Right forelimb (tissue), 1 donor: ENCODE results near the gene C1QTNF2.
"Not testable (repeated sequence)": the region's sequence is repeated elsewhere in the genome, so short reads cannot be mapped to it uniquely, and the experiment has no call there.

Experiments
- DNase-seq: peaks from one replicate; pipeline ENCODE4 v3.0.0-alpha.2; 2018

Gene C1QTNF2

DNA sequence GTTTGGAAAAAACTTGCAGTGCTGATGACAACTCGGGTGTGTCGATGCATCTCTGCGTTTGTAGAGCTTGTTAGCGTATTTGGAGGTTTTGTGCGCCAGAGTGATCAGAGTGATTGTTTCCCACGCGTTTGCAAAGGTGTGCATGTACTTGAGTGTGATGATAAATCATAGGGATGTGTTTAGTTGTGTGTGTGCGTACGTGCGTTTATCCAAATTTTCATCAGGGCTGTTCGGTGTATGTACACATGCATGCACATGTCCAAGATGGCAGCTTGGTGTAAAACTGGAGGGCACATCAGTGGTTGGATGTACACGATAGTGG, 248 bp upstream of the C1QTNF2 start:
- no peak for DNase-seq

- DNase-seq, result peak; percentile 46
Measured at GRCh38 chr5:160367885-160368284, 2.5 kb downstream of the C1QTNF2 start.

DNA sequence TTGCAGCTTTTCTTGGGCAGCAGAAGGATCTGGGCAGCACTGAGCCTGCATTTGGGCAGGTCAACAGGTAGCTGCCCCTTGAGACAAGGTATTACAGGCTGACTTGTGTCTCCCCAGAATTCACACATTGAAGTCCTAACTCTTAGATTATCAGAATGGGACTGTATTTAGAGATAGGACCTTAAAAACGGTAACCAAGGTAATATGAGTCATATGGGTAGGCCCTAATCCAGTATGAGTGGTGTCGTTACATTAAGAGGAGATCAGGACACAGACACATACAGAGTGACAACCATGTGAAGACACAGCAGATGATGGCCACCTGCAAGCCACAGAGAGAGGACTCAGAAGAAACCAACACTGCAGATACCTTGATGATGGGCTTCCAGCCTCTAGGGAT, 3.2 kb downstream of the C1QTNF2 start:
- DNase-seq, result no peak

DNA sequence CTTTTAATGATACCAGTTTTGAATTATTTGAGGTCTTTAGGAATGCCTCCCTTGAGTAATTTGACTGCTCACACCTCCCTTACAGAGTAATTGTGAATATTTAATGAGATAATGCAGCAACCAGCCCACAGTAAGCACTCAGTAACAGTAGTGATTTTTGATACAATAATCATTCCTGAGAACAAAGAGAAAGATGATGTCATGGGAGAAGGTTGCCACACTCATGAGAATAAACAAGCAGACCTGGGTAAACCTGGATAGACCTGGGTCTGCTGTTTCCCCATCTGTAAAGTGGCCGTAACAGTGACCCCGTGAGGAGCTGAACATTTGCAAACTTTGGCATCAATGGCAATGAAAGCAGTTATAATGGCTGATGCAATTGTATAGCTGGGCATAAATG, 4.2 kb downstream of the C1QTNF2 start:
- DNase-seq, result no peak

- peak; percentile 72 for DNase-seq
Measured at GRCh38 chr5:160363660-160364395, 6.6 kb downstream of the C1QTNF2 start.

GRCh38 chr5:160363211-160363610, 7.2 kb downstream of the C1QTNF2 start:
- peak; percentile 74 for DNase-seq

DNA sequence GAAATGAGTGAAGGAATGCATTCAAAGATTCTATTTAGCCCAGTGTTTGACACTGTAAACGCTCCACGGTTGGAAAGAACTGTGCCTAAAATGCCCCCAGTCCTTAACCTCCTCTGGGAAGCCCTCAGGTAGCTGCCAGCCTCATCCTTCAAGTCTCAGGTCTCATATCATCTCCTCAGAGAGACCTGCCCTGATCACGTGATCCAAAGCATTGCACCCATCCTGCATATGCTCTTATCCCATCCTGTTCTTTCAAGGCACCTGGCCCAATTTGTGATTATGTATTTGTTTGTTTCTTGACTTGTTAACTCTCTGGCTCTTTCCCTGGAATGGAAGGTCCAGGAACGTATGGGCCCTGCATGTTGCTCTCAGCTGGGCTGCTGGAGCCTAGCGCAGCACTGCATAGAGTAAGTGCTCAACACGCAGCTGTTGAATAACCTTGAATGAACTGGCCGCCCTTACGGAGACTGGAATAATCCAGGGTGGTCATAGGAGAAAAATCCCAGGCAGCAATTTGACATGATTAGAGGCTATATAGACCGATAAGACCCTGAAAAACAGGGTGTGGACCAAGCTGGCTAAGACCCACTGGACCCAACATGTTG, 8.7 kb downstream of the C1QTNF2 start:
- DNase-seq, result peak; percentile 30

- no peak for DNase-seq
Measured at GRCh38 chr5:160360310-160360709, 10.1 kb downstream of the C1QTNF2 start.

GRCh38 chr5:160359816-160360215, 10.6 kb downstream of the C1QTNF2 start:
- DNase-seq, result peak; percentile 48

DNA sequence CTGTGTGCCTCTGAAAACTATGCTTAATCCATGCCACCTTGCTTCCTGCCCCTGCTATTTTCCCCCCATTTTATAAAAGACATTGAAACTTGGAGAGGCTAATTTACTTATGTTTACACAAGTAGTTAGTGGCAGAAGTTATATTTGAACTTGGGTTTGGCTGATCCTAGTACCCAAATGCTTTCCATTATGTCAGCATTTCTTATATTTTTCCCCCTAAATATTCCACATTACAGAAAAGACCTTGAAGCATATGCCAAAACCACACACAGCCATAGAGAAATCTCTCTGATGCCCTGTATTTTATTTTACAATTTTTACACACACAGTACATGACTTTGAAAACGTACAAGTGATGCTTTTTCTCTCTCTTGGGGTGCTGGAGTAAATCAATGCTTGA, 11.2 kb downstream of the C1QTNF2 start:
- DNase-seq, result no peak

- peak; percentile 84 for DNase-seq
Measured at GRCh38 chr5:160357861-160358411, 12.5 kb downstream of the C1QTNF2 start.

DNA sequence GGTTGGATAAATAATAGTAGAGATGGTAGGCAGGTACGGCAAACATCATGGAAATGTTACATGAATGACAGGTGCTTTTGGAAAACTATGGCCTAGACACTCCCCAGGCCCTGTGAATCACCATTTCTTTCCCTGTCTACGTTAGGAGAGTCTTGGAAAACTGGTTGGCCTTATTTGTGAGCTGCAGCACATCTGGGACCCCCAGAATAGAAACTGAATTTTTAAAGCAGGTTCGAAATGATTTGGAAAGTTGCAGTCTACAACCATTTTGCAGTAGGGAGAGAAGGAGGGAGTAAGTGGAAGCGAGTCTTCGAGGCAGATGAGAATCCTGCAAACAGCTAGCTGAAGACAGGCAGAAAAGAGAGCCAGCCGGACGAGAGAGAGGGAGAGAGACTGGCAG, 13.0 kb downstream of the C1QTNF2 start:
- peak; percentile 40 for DNase-seq

- peak; percentile 59 for DNase-seq
Measured at GRCh38 chr5:160356550-160357347, 13.7 kb downstream of the C1QTNF2 start.

- no peak for DNase-seq
Measured at GRCh38 chr5:160354666-160355065, 15.8 kb downstream of the C1QTNF2 start.

GRCh38 chr5:160353379-160353778, 17.0 kb downstream of the C1QTNF2 start:
- peak; percentile 44 for DNase-seq

DNA sequence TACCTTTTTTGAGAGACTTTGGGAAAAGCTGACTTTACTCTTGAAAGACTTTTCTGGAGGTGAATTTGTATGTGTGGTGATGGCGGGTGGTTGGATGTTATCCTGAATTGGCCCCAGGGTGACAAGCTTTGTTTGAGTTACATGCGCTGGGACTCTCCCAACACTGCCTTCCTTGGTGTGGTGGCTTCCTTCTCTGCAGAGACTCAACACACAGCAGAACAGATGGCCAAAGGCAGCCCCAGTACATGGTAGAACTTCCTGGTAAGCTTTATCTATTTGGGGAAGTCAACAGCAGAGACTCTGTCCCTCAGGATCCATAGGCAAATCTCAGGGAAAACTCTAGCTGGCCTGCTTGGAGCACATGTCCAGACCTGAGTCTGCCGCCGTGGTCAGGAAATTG, 18.1 kb downstream of the C1QTNF2 start:
- peak; percentile 1 for DNase-seq

DNA sequence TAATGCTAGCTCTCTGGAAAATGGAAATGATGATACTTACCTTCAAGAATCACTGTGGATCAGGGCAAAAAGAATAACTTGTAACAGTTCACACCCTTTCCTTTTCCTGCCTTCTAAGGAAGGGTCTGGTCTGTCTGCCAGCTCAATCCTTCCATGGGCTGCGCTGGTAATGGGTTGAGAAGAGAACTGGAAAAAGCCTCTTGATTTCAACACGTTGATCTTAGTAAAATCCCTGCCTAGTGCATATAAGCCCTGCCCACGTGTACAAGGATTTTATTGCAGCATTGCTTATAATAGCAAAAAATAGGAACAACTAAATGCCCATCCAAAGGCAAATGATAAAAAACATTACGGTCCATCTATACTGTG, 20.5 kb downstream of the C1QTNF2 start:
- no peak for DNase-seq

- DNase-seq, result no peak
Measured at GRCh38 chr5:160349249-160349934, 21.0 kb downstream of the C1QTNF2 start.

- DNase-seq, result no peak
Measured at GRCh38 chr5:160348080-160348479, 22.3 kb downstream of the C1QTNF2 start.

DNA sequence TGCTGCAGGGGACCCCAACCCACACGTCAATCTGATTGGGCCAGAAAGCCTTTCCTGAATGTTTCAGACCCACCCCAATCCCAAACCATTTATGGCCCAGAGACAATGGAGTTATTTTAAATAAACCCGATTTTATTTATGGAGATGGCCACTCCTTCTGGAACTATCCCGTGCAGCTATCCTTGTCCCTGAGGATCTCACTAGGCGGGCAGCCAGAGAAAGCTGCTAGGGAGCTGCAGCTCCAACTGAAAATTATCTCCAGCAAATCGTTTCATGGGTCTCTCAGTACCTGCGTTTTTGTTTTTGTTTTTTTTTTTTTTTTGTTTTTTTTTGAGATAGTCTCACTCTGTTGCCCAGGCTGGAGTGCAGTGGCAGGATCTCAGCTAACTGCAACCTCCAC, 23.0 kb downstream of the C1QTNF2 start:
- no peak for DNase-seq

GRCh38 chr5:160342413-160342941, 27.9 kb downstream of the C1QTNF2 start:
- no peak for DNase-seq

DNA sequence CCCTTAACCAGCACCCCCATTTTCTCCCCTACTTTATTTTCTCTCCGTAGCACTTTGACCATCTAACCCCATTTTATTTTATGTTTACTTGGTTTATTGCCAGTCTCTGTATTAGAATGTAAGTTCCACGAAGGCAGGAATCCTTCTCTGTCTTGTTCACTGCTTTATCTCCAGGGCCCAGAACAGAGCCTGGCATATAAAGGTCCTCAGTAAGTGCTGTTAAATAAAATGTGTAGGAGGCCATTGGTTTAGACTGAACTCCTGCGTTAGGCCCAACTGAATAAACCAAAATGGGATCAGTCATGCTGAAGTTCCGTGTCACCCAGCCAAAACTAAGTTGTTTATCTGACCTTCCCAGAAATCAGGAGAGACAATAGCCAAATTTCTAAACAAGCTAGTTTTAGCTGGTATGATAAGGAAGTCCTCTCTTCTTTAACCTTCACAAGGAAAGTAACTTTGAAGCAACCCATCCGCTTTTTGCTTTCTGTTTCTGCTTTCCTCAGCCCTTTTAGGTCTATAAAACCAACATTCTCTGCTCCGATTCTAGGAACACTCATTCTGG, 29.0 kb downstream of the C1QTNF2 start:
- DNase-seq, result no peak

- not testable (repeated sequence) for DNase-seq
Measured at GRCh38 chr5:160340513-160340912, 29.9 kb downstream of the C1QTNF2 start.
